22Rv1 (cell line): Measurements from ENCODE around the gene MIB2.

Experiments
- CTCF ChIP-seq: fragments of 450-650 bp; IDR thresholded peaks from 2 replicates; pipeline ENCODE4 v1.5.1; 2017; ENCODE audit warnings: mild to moderate bottlenecking
- ZFX ChIP-seq: fragments of 450-650 bp; IDR thresholded peaks from 2 replicates; pipeline ENCODE4 v1.6.1; 2017; ENCODE audit warnings: antibody characterized with exemption, borderline replicate concordance

DNA sequence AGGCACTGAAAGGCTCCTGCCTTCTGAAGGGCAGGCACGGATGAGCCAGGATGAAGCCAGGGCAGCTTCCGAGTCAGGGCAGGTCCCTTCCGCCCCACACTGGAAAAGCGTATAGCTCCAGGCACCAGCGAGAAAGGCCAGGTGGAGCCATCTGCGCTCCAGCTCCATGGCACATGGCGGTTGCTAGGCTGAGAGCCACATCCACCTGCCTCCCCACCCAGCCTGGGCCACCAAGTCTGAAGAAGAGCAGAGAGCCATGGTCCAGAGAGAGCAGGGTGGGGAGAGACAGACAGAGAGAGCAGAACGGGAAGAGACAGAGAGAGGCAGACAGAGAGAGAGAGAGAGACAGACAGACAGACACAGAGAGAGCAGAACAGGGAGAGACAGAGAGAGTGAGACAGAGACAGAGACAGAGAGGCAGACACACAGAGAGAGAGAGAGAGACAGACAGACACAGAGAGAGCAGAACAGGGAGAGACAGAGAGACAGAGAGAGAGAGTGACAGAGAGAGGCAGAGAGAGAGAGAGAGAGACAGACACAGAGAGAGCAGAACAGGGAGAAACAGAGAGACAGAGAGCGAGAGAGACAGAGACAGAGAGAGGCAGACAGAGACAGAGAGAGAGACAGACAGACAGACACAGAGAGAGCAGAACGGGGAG is 20.6 kb upstream of the MIB2 start:
- TF ChIP-seq CTCF (no peak), ZFX (no peak)
